GM19452 (cell line): ENCODE results near the gene BAIAP2.

Experiments used
- ATAC-seq: cut with Tn5 transposase; IDR thresholded peaks from one replicate; pipeline ENCODE4 v1.9.1; 2021; ENCODE audit not compliant: unreplicated experiment

The BAIAP2 gene

DNA sequence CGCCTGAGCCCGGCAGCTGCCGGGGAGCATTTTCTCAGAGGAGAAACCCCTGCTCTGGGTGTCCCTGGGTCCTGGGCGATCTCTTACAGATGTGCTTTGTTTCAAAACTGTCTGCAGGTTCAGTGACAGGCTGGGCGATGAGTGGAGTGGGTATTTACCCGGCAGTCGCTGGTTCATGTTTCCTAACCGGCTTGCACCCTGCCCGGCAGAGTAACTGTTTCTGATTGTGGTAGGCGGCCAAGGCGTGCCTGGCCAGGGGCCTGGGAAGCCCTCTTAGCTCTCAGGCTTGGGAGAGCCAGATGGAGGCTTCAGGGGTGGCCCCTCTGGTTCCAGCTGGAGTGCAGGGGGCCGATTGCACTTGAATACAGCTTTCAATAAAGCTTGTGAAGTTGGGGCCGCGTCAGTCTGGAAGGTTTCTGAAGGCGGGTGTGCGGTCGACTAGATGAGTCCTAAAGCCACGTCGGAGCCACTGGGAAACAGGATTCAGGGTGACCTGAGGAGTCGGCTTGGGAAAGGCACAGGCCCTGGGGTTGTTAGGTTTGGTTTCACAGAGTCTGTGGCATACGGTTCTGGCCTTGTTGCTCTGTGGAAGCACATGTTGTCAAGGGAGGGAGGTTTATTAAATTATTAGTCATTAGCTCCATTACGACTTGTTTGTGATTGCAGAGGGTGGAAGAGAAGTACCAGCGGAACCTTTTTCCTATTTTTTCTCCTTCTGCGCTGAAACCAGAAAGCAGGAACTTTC, 1.4 kb downstream of the BAIAP2 start:
- ATAC-seq, result no peak

DNA sequence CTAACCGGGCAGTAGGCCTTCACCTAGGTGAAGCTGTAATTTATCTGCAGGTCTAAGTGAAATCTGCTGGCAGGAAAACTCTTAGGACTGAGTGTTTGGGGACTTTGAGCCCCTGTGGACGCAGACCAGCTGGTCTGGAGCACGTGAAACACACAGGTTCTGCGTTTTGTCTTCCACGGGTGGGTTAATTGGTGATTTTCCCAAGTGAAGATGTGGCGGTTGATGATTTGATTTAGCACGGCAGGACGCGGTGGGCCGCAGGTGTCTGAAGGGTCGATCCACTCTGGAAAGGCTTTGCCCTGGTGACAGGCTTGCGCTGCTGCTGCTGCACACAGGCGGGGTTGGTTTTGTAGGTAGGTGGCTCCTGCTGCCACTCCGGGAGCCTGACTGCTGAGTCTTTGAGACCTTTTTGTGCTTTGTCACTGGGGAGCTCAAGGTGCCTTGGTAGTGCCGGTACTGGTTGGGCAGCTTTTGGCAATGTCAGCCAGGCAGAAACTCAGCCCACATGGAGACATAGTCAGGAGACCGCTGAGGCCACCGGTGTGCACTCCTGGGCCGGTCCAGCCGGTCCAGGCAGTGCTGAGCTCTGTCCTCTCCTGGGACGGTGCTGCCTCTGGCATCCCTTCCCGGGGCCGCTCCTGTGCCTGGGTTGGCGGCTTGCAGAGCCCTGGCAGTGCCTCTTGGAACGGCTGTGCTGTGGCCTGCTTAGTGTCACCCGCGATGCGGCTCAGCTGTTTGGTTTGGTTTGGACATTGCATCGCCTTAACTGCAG, 2.3 kb downstream of the BAIAP2 start:
- no peak for ATAC-seq

DNA sequence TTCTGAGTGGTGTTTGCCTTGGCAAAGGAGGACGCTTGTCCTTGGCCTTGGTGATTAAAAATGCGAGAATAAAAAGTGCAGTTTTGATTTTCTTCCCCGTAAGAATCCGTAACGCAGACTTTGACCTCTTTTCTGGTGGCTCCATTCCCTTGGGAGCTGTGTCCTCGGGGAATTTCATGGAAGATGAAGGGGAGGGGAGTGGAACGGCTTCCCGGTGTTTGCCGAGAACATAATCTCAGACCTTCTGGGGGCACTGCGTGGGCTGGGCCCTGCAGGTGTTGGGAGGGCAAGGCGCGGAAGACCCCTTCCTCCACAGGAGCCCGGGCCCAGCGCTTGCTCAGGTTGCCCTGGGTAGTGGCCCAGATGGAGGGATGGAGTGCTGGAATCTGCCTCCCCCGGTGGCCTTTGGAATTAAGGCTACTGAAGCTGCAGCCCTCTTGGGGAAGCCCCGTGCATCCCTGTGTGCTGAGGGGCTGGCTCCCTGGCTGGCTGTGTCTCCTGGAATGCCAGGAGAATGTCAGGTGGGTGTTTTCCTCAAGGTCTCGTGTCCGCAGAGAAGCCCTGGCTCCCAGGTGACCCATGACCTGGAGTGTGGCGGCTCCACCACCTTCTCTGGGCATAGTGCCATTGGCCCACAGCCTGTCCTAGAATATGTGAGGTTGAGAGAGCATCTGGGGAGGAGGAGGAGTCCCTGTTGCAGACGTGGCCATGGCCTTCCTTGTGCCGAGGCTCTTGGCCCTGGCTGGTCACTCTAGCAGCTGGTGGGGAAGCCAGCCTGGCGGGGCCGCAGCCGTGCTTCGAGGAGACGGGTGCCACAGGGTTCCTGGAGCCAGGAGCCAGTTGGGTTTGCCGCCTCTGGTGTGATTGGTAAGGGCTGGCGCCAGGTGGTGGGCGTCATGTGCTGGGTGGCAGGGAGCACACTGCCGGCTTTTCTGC, 3.1 kb downstream of the BAIAP2 start:
- ATAC-seq, result no peak

DNA sequence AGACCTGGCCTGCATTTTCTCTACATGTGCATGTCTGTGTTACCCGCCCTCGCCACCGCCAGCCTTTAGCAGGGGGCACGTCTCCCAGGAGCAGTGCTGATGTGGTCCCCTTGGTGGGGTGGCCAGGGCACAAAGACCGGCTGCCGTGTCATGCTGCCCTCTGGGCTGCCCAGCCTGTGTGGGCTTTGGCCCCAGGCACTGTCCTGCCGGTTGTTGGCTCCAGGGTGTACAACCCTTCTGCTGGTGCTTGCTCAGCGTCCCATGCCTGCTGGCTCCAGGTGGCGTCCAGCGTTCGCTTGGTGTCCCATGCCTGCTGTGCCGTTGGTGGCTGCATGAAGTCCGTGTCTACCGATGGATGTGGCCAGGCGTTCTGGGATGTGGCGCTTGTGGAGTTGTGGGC, 4.1 kb downstream of the BAIAP2 start:
- no peak for ATAC-seq

DNA sequence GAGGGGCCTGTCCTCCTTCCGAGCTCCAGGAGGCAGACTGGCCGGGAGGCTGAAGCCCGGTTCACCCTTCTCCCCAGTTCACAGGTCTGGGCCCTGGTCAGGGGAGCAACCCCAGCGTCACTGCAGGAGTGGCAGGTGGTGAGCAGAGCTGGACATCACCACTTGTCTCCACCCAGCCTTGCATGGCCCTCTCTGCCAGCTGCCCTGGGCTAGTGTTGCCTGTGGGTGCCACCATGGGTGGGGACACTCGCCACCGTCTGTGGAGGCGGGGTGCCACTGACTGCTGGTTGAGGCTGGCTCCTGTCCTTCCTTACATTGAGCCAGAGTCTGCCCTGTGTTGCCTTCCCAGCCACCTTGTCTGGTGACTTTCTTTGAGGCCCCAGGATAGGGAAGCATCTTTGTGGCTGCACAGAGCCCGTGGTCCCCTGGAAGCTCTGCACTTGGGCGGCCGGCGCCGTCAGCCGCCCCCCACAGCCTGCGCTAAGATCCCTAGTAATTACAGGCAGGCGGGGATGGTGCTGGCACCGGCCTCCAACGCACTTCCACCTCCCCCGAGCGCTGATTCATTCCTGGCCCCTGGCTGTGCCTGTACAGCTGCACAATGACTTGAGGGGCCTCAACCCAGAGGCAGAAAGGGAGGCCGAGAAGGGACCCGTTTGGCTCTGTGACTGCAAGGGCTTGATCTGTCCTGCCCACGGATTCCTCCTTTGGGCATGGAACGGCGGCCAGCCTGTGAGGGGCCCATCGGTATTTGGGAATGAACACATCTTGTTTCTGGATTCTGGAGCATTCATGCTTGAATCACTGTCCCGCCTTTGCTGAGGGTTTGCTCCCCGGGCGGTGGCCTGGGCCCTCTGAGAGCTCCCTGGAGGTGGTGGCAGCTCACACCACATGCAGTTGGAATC, 5.2 kb downstream of the BAIAP2 start:
- ATAC-seq, result no peak

DNA sequence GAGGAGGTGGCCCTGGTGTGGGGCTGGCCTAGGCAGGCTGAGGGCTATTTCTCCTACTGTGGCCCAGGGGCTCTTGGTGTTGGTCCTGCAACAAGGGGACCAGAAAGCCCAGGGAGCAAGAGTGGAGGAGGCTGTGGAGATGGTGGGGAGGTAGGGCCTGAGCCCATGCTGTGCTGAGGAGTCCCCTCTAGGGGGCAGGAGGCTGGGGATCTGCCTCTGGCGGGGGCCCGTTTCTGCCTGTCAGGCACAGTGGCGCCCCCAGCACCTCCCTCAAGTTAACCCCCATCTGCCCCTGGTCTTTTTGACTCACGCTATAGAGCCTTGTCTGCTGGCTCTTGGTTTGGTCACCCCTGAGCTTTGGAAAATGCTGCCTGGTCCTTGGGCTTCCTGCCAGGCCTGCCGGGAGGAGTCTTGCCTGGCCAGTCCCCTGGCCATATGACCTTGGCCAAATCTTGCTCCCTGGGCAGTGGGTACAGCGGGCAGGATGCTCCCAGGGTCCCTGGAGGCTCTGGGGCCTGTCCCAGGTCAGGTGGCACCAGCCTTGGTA, 5.9 kb downstream of the BAIAP2 start:
- no peak for ATAC-seq

DNA sequence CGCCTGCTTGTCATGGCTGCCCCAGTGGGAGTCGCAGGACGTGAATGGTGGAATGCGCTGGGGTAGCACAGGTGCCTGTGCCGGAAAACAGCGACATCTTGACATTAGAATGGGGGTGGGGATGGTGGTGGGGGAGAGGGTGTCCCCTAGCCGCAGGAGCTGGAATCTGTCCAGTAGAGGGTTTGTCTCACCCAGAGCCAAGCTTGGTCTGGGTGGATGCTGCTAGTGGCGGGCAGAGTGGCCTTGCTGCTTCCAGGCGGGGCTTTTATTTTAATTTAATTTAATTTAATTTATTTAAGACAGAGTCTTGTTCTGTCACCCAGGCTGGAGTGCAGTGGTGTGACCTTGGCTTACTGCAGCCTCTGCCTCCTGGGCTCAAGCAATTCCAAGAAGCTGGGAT, 7.7 kb downstream of the BAIAP2 start:
- no peak for ATAC-seq

DNA sequence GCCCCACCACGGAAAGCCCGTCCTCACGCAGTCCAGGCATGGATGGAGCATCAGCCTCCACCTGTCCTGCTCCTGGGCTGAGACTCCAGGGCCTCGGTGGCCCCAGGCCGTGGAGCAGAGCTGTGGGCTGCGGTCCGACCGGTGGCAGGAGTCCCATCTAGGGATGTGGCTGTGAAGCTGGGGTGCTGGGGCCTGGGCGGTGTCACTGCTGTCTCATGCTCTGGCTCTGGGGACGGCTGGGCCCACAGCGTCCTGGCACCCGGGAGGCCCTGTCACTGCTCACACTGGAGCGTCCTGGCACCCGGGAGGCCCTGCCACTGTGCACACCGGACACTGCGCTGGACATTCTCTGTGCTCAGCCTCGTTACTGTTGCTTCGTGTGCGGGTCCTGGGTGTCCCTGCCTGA, 8.4 kb downstream of the BAIAP2 start:
- no peak for ATAC-seq

DNA sequence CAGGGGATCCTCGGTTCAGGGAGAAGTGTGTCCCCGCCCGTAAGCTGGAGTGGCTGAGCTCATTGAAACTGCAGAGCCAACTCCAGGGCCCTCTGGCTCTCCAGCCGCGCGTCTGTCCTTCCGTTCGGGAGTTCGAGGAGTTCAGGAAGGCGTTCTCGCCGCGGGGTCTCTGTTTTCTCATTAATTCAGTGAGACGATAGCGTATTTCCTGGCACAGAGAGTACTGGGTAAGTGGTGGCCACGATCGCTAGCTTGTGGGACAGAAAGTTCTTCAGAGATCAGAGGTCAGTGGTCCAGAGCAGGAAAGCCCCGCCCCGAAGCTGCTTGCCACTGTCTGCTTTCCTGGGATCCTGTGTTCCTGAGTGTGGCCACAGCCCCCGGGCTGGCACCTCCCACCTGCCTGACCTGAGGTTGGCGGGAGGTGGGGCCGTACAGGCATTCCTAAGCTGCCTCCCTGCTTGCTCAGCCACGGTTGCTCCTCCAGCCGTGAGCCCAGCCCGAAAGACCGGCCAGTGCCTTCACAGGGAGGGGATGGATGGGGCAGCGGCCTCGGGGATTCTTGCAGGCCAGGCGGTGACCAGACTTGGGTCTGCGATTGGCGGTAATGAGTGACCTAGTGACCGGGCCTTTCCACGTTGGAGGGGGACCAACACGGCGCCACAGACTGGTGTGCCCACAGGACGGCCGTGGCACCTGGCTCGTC, 8.9 kb downstream of the BAIAP2 start:
- no peak for ATAC-seq

DNA sequence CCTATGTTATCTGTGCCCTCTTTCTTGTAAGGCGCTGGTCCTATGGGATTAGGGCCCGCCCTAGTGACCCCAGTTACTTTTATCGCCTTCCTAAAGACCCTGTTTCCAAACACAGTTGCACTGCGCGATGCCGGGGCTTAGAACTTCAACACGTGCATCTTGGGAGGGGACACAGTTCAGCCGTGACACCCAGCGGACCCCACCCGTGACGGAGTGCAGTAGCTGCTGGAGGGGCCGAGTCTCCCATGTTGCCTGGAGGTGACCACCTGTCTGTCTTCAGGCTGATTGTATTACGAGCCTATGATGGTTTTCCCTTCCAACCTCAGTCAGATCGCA, 9.4 kb downstream of the BAIAP2 start:
- no peak for ATAC-seq

DNA sequence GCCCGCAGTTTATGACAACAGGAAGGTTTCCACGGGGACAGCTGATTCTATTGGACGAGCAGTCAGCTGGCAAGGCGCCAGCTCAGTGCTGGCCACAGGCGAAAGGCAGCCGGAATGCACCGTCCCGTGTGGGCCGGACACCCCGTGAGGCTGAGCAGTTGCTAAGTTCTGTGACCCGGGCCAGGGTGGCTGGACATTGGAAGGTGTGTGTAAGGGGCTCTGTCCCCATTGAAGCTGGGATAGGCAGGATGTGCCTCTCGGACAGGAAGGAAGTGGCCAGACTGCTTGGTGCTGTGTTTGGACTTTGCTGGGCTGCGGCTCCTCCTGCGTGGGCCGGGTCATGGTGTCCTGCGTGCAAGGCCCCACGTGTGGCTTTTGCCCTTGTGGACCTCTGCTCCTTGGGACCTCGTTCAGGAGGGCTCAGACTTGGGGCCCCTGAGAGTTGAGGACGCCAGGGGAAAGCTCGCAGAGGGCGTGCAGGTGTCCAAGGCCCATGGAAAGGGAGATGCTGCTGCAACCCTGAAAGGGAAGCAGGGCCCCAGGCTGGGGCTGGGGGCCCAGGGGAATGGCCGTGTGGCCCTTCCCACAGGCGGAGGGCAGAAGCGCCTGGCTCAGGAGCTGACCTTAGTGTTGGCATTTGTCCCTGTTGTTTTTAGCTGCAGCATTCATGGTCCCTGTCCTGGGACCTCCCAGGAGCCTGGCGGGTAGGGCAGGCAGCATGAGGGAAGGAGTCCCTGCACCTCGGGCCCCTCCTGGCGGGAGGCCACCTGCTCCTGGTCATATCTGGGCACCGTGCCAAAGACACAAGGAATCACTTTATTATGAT, 10.0 kb downstream of the BAIAP2 start:
- ATAC-seq, result no peak

DNA sequence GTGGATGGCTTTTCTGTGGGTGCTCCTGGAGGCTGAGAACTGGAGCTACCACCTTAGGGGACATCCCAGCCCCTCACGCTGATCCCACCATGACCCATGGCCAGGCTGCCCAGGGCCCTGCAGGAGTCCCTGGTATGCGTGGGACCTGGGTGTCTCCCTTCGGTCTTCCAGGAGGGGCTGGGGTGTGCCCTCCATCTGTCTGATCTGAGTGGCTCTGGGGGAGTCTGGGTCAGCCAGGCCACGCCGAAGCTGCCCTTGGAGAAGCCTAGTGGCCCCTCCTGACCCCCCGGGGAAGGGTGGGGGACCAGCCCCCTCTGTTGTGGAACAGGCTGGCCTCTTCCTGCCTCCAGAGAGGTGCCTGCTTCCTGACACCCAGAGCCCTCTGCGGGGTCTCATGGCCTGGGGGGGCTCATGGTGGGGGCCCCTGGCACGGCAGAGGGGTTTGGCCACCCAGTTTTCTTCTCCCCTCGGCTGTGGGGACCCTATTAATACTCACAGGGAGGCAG, 10.7 kb downstream of the BAIAP2 start:
- ATAC-seq, result no peak

DNA sequence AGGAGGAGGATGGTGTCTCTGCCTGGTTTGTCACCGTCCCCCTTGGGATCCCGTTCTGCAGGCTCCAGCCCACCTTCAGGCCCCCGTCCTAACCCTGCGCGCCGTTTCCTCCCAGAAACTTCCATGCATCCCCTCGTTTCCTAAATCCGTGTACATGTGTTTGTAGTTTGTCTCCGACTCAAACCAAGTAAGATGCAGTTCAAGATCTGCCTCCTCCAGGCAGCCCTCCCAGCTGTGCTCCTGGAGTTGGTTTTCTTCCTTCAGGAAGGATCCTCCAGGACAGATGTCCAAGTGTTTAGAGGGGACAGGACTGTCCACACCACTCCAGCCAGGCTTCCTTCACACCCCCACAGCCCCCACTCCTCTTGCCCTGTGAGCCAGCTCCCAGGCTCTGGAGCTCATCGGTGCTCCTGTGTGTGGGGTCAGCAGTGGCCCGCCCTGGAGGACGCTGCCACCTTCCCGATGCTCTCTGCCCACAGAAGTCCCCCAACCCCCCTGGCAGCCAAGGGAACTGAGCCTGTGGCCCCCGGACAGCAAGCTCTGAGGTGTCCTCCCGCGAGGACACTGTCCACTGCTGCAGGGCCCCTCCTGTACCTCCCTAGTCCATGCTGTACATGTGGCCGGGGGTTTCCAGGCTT, 11.3 kb downstream of the BAIAP2 start:
- no peak for ATAC-seq

DNA sequence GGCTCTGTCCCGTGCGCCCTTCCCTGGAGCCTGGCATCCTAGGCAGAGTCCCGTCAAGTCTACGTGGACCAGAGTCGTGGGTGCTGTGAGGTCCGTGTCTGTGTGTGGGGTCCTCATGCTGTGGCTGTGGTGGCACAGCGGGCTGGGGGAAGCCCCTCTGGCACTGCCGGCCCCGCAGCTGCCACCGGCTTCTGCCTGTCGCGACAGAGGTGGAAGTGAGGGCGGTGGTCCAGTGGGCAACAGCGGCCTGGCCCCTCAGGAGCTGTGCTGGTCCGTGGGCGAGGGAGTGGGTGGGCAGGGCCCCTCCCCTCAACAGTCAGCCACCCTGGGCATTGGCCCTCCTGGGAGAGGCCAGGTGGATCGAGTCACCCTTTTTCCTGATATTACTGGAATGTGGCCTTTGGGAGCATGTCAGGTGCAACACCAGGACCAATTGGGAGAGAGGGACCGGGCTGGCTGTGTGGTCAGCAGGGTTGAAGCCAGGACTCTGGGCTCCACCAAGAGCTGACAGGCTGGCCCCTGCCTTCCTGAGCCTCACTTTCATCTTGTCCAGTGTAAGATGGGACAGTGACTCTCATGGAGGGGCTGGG, 11.9 kb downstream of the BAIAP2 start:
- no peak for ATAC-seq

DNA sequence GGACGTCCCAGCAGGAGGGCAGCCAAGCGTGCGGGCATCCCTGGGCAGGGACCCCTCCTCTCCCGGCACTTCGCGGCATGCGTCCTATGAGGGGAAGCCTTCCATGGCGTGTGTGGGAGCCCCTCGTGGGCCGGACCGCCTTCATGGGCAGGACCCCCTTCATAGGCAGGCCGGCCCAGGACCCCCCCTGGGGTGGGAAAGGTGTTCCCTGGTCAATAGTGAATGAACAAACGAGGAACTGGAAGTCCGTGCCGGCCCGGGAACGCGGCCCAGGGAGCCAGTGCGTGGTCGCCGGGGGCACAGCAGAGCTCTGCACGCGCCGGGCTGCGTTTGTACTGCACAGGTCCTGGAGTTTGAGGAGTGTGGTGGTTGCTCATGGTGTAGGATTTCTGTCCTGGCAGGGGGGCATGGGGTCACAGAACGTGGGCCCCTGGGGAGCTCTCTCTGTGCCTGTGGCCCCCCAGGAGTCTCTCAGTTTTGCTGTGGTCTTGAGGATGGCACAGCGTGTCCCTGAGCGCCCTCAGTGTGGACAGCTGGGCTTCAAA, 13.9 kb downstream of the BAIAP2 start:
- ATAC-seq, result no peak

DNA sequence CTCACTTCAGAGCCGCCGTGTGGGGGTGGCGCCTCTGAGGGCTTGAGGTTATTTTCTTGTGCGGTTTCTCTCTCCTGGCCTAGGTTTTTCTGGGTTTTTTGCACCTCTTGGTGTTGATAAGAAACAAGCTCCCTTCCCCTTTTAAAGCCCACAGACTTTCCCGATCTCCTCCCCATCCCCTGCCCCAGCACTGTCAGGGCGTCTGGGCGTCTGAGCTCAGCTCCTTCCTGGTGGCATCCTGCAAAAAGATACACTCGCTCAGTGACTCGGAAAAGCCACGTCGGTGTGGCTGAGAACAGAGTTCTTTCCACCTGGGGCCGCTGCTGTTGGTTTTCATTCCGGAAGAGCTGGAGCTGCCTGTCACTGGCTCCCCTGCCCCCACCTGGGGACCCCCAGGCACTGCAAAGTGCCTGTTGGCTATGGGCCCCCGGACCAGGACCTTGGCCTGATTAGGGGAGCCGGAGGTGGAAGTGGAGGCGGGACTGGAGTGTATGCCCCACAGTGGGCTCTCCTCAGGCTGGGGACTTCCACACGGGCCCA, 14.5 kb downstream of the BAIAP2 start:
- no peak for ATAC-seq

DNA sequence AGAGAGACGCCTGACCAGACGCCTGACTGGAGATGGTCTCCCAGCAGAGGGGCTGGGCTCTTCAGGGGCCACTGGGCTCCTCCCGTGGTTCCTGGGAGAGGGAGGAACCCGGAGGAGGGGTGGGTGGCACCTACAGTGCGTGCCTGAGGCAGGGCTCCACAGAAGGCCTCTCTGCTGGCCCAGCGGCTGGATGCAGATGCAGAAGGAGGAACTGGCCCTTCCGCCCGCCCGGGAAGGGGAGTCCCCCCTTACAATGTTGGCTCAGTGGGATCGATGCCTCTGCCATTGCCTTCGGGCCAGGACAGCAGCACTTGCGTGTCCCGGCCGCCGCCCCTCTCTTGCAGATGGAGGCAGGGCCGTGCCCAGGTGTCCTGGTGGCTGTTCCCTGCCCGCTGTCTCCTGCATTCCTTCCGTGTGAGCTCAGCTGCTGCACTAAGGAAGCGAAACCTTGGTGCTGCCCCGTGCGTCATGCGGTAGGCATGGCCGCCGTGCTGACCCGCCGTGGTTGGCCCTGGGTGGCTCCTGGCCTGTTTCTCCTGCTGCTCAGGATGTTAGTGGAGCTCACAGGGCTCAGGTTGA, 15.1 kb downstream of the BAIAP2 start:
- no peak for ATAC-seq
